HepG2 (cell line): Measurements from ENCODE around the gene ACACB. TPM values are rescaled to one million over a fixed set of nuclear protein-coding genes. Genes with fewer than 3 reads are reported as not detected.
A peak's percentile ranks its signal among the peaks of the same experiment; 100 is the strongest.

Experiments
- CREB1 ChIP-seq, 2 experiments: fragments of 450-650 bp in 1 of 2; IDR thresholded peaks; 2 replicates each; pipeline ENCODE4 v1.6.1; 2016 to 2017; ENCODE audit warnings: control low read depth in 1 of 2, mild to moderate bottlenecking in 1 of 2, missing compliant biosample characterization in 1 of 2, missing genetic modification characterization in 1 of 2
- ETS1 ChIP-seq: sonication (generic); formaldehyde crosslinking; IDR thresholded peaks from 2 replicates; pipeline ENCODE4 v1.4.0; 2020; ENCODE audit warnings: missing genetic modification reagents
- FOSL2 ChIP-seq: sonication (generic); formaldehyde crosslinking; IDR thresholded peaks from 2 replicates; pipeline ENCODE4 v1.4.0; 2020; ENCODE audit warnings: missing genetic modification reagents
- FOXA3 ChIP-seq: IDR thresholded peaks from 2 replicates; pipeline ENCODE4 v1.6.1; 2016; ENCODE audit warnings: missing genetic modification reagents, missing compliant biosample characterization
- HINFP ChIP-seq: sonication (generic); formaldehyde crosslinking; IDR thresholded peaks from 2 replicates; pipeline ENCODE4 v1.4.0; 2020; ENCODE audit warnings: low read depth, mild to moderate bottlenecking, missing genetic modification reagents
- HNF4A ChIP-seq: sonication (generic); formaldehyde crosslinking; IDR thresholded peaks from 2 replicates; pipeline ENCODE4 v1.4.0; 2020; ENCODE audit warnings: missing genetic modification reagents
- IRF2 ChIP-seq: IDR thresholded peaks from 2 replicates; pipeline ENCODE4 v1.6.1; 2018; ENCODE audit warnings: missing genetic modification reagents, missing compliant biosample characterization
- MBNL3 ChIP-seq: fragments of 250-450 bp; sonication (Bioruptor Pico); conservative IDR thresholded peaks from 2 replicates; pipeline ENCODE4 v1.8.0; 2022; ENCODE audit warnings: mild to moderate bottlenecking, inconsistent platforms
- RAD51 ChIP-seq: fragments of 450-650 bp; IDR thresholded peaks from 2 replicates; pipeline ENCODE4 v1.6.1; 2016; ENCODE audit warnings: borderline replicate concordance
- SALL2 ChIP-seq: sonication (generic); formaldehyde crosslinking; IDR thresholded peaks from 2 replicates; pipeline ENCODE4 v1.8.1; 2023; ENCODE audit warnings: mild to moderate bottlenecking, missing genetic modification reagents, inconsistent platforms
- TCF7L2 ChIP-seq: IDR thresholded peaks from 2 replicates; pipeline ENCODE4 v1.6.1; 2011; ENCODE audit warnings: mild to moderate bottlenecking, low read depth, low read length, moderate library complexity
- TFAP4 ChIP-seq: sonication (generic); IDR thresholded peaks from 2 replicates; pipeline ENCODE4 v1.6.1; 2016; ENCODE audit warnings: low read depth, borderline replicate concordance
- TOE1 ChIP-seq: sonication (generic); formaldehyde crosslinking; IDR thresholded peaks from 2 replicates; pipeline ENCODE4 v1.4.0; 2020; ENCODE audit warnings: mild to moderate bottlenecking, missing genetic modification reagents
- ZFX ChIP-seq: sonication (generic); formaldehyde crosslinking; IDR thresholded peaks from 2 replicates; pipeline ENCODE4 v1.4.0; 2020; ENCODE audit warnings: mild to moderate bottlenecking, low read depth, missing genetic modification reagents, moderate library complexity
- ZNF7 ChIP-seq: IDR thresholded peaks from 2 replicates; pipeline ENCODE4 v1.6.1; 2016; ENCODE audit warnings: missing biosample characterization, missing genetic modification reagents
- ZNF777 ChIP-seq: sonication (generic); formaldehyde crosslinking; IDR thresholded peaks from 2 replicates; pipeline ENCODE4 v1.4.0; 2020; ENCODE audit warnings: missing genetic modification reagents
- ZNF800 ChIP-seq: sonication (generic); formaldehyde crosslinking; IDR thresholded peaks from 2 replicates; pipeline ENCODE4 v1.4.0; 2020; ENCODE audit warnings: missing genetic modification reagents
- polyA plus RNA-seq, 8 experiments: library from polyadenylated mRNA; depleted of rRNA in 3 of 8; stranded (reverse) in 7 of 8; unstranded in 1 of 8; fragments of >200 nt; fragmentation: Illumina TruSeq in 4 of 8; extraction: Trizol in 4 of 8; gene quantifications; 2 replicates each; pipeline versions ENCODE4 v1.2.1 to v1.2.3, GENCODE V29; 2011 to 2016; ENCODE audit warnings: low read depth in 4 of 8, missing spikeins in 1 of 8, mixed read lengths in 1 of 8; ENCODE audit not compliant: insufficient read depth in 1 of 8
- total RNA-seq, 5 experiments: library from RNA; depleted of rRNA; stranded (reverse); fragments of >200 nt; fragmentation: Illumina TruSeq; extraction: Trizol; gene quantifications; 2 replicates each; pipeline ENCODE4 v1.2.3, GENCODE V29; 2016; ENCODE audit warnings: low read depth in 1 of 5
- TF ChIP-seq, protein P1 (sequence below): sonication (generic); formaldehyde crosslinking; IDR thresholded peaks from 2 replicates; pipeline ENCODE4 v1.9.0; 2021; ENCODE audit warnings: missing genetic modification reagents, borderline replicate concordance
- TF ChIP-seq, protein P2 (sequence below): sonication (generic); formaldehyde crosslinking; IDR thresholded peaks from 2 replicates; pipeline ENCODE4 v1.4.0; 2020; ENCODE audit warnings: missing genetic modification reagents
- TF ChIP-seq, protein P3 (sequence below): sonication (generic); formaldehyde crosslinking; IDR thresholded peaks from 2 replicates; pipeline ENCODE4 v1.8.0; 2022; ENCODE audit warnings: missing genetic modification reagents, low read depth, mild to moderate bottlenecking, borderline replicate concordance

The ACACB gene
- total and polyA plus RNA-seq, 2 of the 13 experiments (the other 11 are each of a cell fraction or from before 2014, with no cell fraction given), result 6.2 to 8.6 TPM

DNA sequence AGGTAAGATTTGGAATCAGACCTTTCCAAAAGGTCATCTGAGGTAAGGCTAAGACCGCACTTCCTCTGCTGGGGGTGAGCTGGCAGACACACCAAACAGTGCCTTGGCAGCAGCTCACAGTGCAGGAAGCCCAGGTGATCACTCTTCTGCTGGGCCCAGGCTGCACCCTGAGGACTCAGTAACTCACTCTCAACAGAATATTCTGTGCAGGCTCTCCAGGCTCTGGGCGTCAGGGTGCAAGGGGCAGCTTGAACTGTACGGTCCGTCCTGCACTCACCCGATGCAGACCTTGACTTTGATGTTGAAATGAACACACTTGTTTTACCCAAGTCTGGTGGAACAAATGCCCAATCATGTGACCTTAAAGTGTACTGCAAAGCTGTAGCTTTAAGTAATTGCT lies 29.1 kb upstream of the ACACB start (continued):
- TF ChIP-seq, protein P1, sequence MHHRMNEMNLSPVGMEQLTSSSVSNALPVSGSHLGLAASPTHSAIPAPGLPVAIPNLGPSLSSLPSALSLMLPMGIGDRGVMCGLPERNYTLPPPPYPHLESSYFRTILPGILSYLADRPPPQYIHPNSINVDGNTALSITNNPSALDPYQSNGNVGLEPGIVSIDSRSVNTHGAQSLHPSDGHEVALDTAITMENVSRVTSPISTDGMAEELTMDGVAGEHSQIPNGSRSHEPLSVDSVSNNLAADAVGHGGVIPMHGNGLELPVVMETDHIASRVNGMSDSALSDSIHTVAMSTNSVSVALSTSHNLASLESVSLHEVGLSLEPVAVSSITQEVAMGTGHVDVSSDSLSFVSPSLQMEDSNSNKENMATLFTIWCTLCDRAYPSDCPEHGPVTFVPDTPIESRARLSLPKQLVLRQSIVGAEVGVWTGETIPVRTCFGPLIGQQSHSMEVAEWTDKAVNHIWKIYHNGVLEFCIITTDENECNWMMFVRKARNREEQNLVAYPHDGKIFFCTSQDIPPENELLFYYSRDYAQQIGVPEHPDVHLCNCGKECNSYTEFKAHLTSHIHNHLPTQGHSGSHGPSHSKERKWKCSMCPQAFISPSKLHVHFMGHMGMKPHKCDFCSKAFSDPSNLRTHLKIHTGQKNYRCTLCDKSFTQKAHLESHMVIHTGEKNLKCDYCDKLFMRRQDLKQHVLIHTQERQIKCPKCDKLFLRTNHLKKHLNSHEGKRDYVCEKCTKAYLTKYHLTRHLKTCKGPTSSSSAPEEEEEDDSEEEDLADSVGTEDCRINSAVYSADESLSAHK, result no peak
- TF ChIP-seq FOXA3, result peak; percentile 47; the same call in 1 of the 2 replicates
- 0 out of 2 replicates have a peak, but pooled peaks have one; percentile 25 for TF ChIP-seq IRF2 (CRISPR knock-in tag)
- TF ChIP-seq ZFX (CRISPR knock-in tag), result peak; percentile 44; the same call in 1 of the 2 replicates
- TF ChIP-seq, protein P2, sequence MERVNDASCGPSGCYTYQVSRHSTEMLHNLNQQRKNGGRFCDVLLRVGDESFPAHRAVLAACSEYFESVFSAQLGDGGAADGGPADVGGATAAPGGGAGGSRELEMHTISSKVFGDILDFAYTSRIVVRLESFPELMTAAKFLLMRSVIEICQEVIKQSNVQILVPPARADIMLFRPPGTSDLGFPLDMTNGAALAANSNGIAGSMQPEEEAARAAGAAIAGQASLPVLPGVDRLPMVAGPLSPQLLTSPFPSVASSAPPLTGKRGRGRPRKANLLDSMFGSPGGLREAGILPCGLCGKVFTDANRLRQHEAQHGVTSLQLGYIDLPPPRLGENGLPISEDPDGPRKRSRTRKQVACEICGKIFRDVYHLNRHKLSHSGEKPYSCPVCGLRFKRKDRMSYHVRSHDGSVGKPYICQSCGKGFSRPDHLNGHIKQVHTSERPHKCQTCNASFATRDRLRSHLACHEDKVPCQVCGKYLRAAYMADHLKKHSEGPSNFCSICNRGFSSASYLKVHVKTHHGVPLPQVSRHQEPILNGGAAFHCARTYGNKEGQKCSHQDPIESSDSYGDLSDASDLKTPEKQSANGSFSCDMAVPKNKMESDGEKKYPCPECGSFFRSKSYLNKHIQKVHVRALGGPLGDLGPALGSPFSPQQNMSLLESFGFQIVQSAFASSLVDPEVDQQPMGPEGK (CRISPR knock-in tag), result peak; percentile 43
- no peak for TF ChIP-seq SALL2
- TF ChIP-seq ETS1 (CRISPR knock-in tag), result no peak
- TF ChIP-seq TCF7L2, result no peak
- no peak for TF ChIP-seq RAD51
- TF ChIP-seq ZNF800 (CRISPR knock-in tag), result no peak
- no peak for TF ChIP-seq HINFP (CRISPR knock-in tag)
- no peak for TF ChIP-seq CREB1 (IDR thresholded peaks at IDR 0.05)
- 0 out of 2 replicates have a peak, but pooled peaks have one; percentile 36 for TF ChIP-seq CREB1 (CRISPR knock-in tag; IDR thresholded peaks at IDR 0.05)
- TF ChIP-seq ZNF7 (CRISPR knock-in tag), result no peak
- TF ChIP-seq HNF4A (CRISPR knock-in tag), result peak; percentile 89
- 0 out of 2 replicates have a peak, but pooled peaks have one; percentile 47 for TF ChIP-seq TFAP4
- no peak for TF ChIP-seq ZNF777 (CRISPR knock-in tag)
- no peak for TF ChIP-seq TOE1 (CRISPR knock-in tag)
- TF ChIP-seq FOSL2 (CRISPR knock-in tag), result 0 out of 2 replicates have a peak, but pooled peaks have one; percentile 13
- TF ChIP-seq MBNL3, result no peak
- TF ChIP-seq, protein P3, sequence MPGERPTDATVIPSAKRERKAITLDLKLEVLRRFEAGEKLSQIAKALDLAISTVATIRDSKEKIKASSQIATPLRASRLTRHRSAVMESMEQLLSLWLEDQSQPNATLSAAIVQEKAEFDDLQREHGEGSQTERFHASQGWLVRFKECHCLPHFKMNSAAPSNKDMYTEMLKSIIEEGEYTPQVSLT (CRISPR knock-in tag), result no peak
